IPS-18c (cell line): ENCODE results near the gene CDADC1.

Experiments
- H3K4me3 ChIP-seq: 2 replicates; pipeline ENCODE4 v1.7.0; 2013; ENCODE audit warnings: low read depth, mild to moderate bottlenecking, low read length, moderate library complexity; ENCODE audit not compliant: insufficient read depth
- H3K9me3 ChIP-seq: one replicate; pipeline ENCODE4 v1.6.1; 2013; ENCODE audit warnings: mild to moderate bottlenecking, low read length, moderate library complexity; ENCODE audit not compliant: control insufficient read depth, insufficient read depth

The CDADC1 gene

GRCh38 chr13:49302817-49303216, 55.1 kb downstream of the CDADC1 start:
- no peak overlapping the region for H3K4me3 ChIP-seq

GRCh38 chr13:49303533-49304252, 56.0 kb downstream of the CDADC1 start:
- H3K4me3 ChIP-seq: no peak overlapping the region
- H3K9me3 ChIP-seq: no peaks in the 10 kb centered on the region

More at GRCh38 chr13:49302817-49303216, 55.1 kb downstream of the CDADC1 start:
- H3K9me3 ChIP-seq: no peaks in the 10 kb centered on the region

- Histone ChIP-seq H3K9me3 (no peaks in the 10 kb centered on the region), H3K4me3 (no peak overlapping the region)
Measured at GRCh38 chr13:49304356-49304755, 56.6 kb downstream of the CDADC1 start.

GRCh38 chr13:49304763-49305700, 57.3 kb downstream of the CDADC1 start:
- no peak overlapping the region for H3K4me3 ChIP-seq
- H3K9me3 ChIP-seq: no peaks in the 10 kb centered on the region

GRCh38 chr13:49305792-49306425, 58.2 kb downstream of the CDADC1 start:
- H3K4me3 ChIP-seq: no peak overlapping the region
- no peaks in the 10 kb centered on the region for H3K9me3 ChIP-seq

GRCh38 chr13:49307365-49307764, 59.6 kb downstream of the CDADC1 start:
- no peak overlapping the region for H3K4me3 ChIP-seq
- no peaks in the 10 kb centered on the region for H3K9me3 ChIP-seq

- Histone ChIP-seq H3K9me3 (no peaks in the 10 kb centered on the region), H3K4me3 (no peak overlapping the region)
Measured at GRCh38 chr13:49308097-49308875, 60.6 kb downstream of the CDADC1 start.

- Histone ChIP-seq H3K4me3 (no peak overlapping the region), H3K9me3 (no peaks in the 10 kb centered on the region)
Measured at GRCh38 chr13:49308921-49309408, 61.2 kb downstream of the CDADC1 start.

- Histone ChIP-seq H3K9me3 (no peaks in the 10 kb centered on the region), H3K4me3 (no peak overlapping the region)
Measured at GRCh38 chr13:49310251-49310650, 62.5 kb downstream of the CDADC1 start.

- H3K4me3 ChIP-seq: no peak overlapping the region
- no peaks in the 10 kb centered on the region for H3K9me3 ChIP-seq
Measured at GRCh38 chr13:49311816-49312215, 64.1 kb downstream of the CDADC1 start.

- H3K4me3 ChIP-seq: no peak overlapping the region
- H3K9me3 ChIP-seq: no peaks in the 10 kb centered on the region
Measured at GRCh38 chr13:49314344-49314882, 66.7 kb downstream of the CDADC1 start.

- Histone ChIP-seq H3K9me3 (no peaks in the 10 kb centered on the region), H3K4me3 (no peak overlapping the region)
Measured at GRCh38 chr13:49315036-49315565, 67.4 kb downstream of the CDADC1 start.

GRCh38 chr13:49315756-49316482, 68.2 kb downstream of the CDADC1 start:
- Histone ChIP-seq H3K9me3 (no peaks in the 10 kb centered on the region), H3K4me3 (no peak overlapping the region)

GRCh38 chr13:49319551-49319950, 71.8 kb downstream of the CDADC1 start:
- Histone ChIP-seq H3K4me3 (no peak overlapping the region), H3K9me3 (no peaks in the 10 kb centered on the region)

GRCh38 chr13:49319951-49320350, 72.2 kb downstream of the CDADC1 start:
- no peak overlapping the region for H3K4me3 ChIP-seq

GRCh38 chr13:49320975-49321374, 73.2 kb downstream of the CDADC1 start:
- no peak overlapping the region for H3K4me3 ChIP-seq
- H3K9me3 ChIP-seq: no peaks in the 10 kb centered on the region

More at GRCh38 chr13:49319951-49320350, 72.2 kb downstream of the CDADC1 start:
- H3K9me3 ChIP-seq: no peaks in the 10 kb centered on the region
